ENCODE data around the gene ZNF23. TPM values are rescaled to one million over a fixed set of nuclear protein-coding genes. Genes with fewer than 3 reads are reported as not detected.
A peak's percentile ranks its signal among the peaks of the same experiment; 100 is the strongest.

Gene ZNF23
- total and polyA plus RNA-seq, 2 donors from 2014 or later: 7.3 to 9.9 TPM

DNA sequence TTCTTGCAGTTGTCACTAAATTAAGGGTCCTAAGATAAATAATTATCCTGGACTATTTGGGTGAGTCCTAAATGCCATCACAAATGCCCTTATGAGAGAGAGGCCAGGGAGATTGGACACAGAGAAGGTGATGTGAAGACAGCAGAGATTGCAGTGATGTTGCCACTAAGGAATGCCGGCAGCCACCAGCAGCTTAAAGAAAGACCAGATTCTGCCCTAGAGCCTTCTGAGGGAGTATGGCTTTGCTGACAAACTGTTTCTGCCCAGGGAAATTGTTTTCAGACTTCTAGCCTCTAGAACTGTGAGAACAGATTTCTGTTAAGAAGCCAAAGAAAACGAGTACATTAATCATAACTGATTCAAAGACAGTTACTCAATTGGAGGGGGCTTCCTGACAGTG, 10.0 kb upstream of the ZNF23 start:
- peaks cover 0 to 27% (median 9%) of the 10 kb centered on the region in 3 donors for H3K36me3 ChIP-seq (ENCODE audit: control insufficient read depth in 2 of 3, insufficient read depth in 3 of 3, low read length in 3 of 3)
- intact Hi-C loops (cut with DNase I): no loop called here

DNA sequence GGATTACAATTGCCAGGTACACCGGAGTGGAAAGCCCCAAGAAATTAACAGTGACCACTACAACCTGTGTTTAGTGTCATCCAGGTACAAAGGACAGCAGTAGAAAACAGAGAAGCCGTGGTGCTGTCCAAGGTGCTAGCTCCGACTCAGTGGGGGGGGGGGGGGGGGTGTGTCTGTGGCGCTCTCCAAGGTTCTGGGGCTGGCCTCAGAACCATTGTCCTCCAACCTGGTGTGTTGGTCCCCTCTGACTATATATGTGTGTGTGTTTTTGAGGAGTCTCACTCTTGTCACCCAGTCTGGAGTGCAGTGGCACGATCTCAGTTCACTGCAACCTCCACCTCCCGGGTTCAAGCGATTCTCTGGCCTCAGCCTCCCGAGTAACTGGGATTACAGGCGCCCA, 5.8 kb upstream of the ZNF23 start:
- Histone ChIP-seq H3K4me1 (ENCODE audit: control insufficient read depth in 2 of 3, insufficient read depth in 2 of 3, low read depth in 1 of 3, low read length in 3 of 3) (no peaks in the 10 kb centered on the region), H3K9ac (ENCODE audit: low read length in 3 of 3) (no peak overlapping the region), H3K27me3 (ENCODE audit: control insufficient read depth, insufficient read depth, low read length) (no peaks in the 10 kb centered on the region), H3K36me3 (ENCODE audit: control insufficient read depth in 2 of 3, insufficient read depth in 3 of 3, low read length in 3 of 3) (peaks cover 0 to 5% (median 2%) of the 10 kb centered on the region in 3 donors), H3K9me3 (ENCODE audit: control insufficient read depth in 2 of 3, insufficient read depth in 1 of 3, low read length in 3 of 3) (no peaks in the 10 kb centered on the region), H3K27ac (ENCODE audit: low read depth in 2 of 2, low read length in 2 of 2) (no peak overlapping the region), H3K4me3 (ENCODE audit: low read length in 3 of 3) (no peak overlapping the region)
- TF ChIP-seq, protein P1, sequence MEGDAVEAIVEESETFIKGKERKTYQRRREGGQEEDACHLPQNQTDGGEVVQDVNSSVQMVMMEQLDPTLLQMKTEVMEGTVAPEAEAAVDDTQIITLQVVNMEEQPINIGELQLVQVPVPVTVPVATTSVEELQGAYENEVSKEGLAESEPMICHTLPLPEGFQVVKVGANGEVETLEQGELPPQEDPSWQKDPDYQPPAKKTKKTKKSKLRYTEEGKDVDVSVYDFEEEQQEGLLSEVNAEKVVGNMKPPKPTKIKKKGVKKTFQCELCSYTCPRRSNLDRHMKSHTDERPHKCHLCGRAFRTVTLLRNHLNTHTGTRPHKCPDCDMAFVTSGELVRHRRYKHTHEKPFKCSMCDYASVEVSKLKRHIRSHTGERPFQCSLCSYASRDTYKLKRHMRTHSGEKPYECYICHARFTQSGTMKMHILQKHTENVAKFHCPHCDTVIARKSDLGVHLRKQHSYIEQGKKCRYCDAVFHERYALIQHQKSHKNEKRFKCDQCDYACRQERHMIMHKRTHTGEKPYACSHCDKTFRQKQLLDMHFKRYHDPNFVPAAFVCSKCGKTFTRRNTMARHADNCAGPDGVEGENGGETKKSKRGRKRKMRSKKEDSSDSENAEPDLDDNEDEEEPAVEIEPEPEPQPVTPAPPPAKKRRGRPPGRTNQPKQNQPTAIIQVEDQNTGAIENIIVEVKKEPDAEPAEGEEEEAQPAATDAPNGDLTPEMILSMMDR (IDR thresholded peaks at IDR 0.05; ENCODE audit: borderline replicate concordance, extremely low read depth, insufficient read depth): no peak
- FAIRE-seq (no peak), DNase-seq (peak in 4 of 5 donors; percentile 53 to 78 (median 70))
- intact Hi-C loops (cut with DNase I): no loop called here

More for the DNA sequence above, 10.0 kb upstream of the ZNF23 start:
- no peak for FAIRE-seq
- Histone ChIP-seq H3K9ac (ENCODE audit: low read length in 3 of 3) (no peak overlapping the region), H3K27me3 (ENCODE audit: control insufficient read depth, insufficient read depth, low read length) (no peaks in the 10 kb centered on the region), H3K9me3 (ENCODE audit: control insufficient read depth in 2 of 3, insufficient read depth in 1 of 3, low read length in 3 of 3) (no peaks in the 10 kb centered on the region), H3K4me1 (ENCODE audit: control insufficient read depth in 2 of 3, insufficient read depth in 2 of 3, low read depth in 1 of 3, low read length in 3 of 3) (no peaks in the 10 kb centered on the region), H3K27ac (ENCODE audit: low read depth in 2 of 2, low read length in 2 of 2) (no peak overlapping the region), H3K4me3 (ENCODE audit: low read length in 3 of 3) (no peak overlapping the region)
- TF ChIP-seq, protein P1 (IDR thresholded peaks at IDR 0.05; ENCODE audit: borderline replicate concordance, extremely low read depth, insufficient read depth): no peak
- DNase-seq: no peak

DNA sequence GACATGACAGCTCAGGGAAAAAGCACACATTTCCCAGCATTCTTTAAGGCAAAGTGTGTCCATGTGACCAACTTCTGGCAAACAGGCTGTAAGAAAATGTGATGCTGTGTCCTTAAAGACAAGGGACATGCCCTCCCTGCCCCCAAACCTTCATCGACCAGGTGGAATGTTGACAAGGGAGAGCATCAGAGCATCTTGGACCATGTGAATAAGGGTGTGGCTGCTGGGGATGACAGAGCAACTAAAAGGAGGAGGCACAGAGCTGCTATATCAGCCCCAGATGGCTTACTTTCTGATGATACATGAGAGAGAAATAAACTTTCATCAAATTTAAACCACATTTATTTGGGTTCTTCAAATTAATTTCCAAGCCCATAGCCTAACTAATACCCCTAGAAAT, 2.2 kb upstream of the ZNF23 start:
- intact Hi-C loops (cut with DNase I): no loop called here

More for the DNA sequence above, 2.2 kb upstream of the ZNF23 start:
- no peak overlapping the region for H3K9ac ChIP-seq (ENCODE audit: low read length in 3 of 3)
- H3K27me3 ChIP-seq (ENCODE audit: control insufficient read depth, insufficient read depth, low read length): no peaks in the 10 kb centered on the region
- peaks cover 0 to 4% (median 4%) of the 10 kb centered on the region in 3 donors for H3K4me1 ChIP-seq (ENCODE audit: control insufficient read depth in 2 of 3, insufficient read depth in 2 of 3, low read depth in 1 of 3, low read length in 3 of 3)
- H3K9me3 ChIP-seq (ENCODE audit: control insufficient read depth in 2 of 3, insufficient read depth in 1 of 3, low read length in 3 of 3): no peaks in the 10 kb centered on the region
- peaks cover 0 to 1% (median 0%) of the 10 kb centered on the region in 3 donors for H3K36me3 ChIP-seq (ENCODE audit: control insufficient read depth in 2 of 3, insufficient read depth in 3 of 3, low read length in 3 of 3)
- H3K4me3 ChIP-seq (ENCODE audit: low read length in 3 of 3): no peak overlapping the region
- no peak overlapping the region for H3K27ac ChIP-seq (ENCODE audit: low read depth in 2 of 2, low read length in 2 of 2)
- DNase-seq (no peak), FAIRE-seq (no peak)
- TF ChIP-seq, protein P1 (IDR thresholded peaks at IDR 0.05; ENCODE audit: borderline replicate concordance, extremely low read depth, insufficient read depth): no peak
